SU-DHL-6 (cell line): ENCODE measurements around the gene SCYGR1.
"Not testable (repeated sequence)": the region's sequence is repeated elsewhere in the genome, so short reads cannot be mapped to it uniquely, and the experiment has no call there.

ENCODE experiments used
- H2AFZ ChIP-seq: fragments of 200-600 bp; sonication (generic); 2 replicates; pipeline ENCODE4 v1.6.1; 2014; ENCODE audit warnings: low read depth, mild to moderate bottlenecking, moderate library complexity, mixed read lengths, antibody characterized with exemption, low read length; ENCODE audit not compliant: severe bottlenecking
- H3F3A ChIP-seq: fragments of 200-600 bp; shearing (Covaris generic); 2 replicates; pipeline ENCODE4 v1.6.0; 2016; ENCODE audit warnings: antibody characterized with exemption, mild to moderate bottlenecking; ENCODE audit not compliant: insufficient read depth
- H3K27ac ChIP-seq: fragments of 200-600 bp; sonication (generic); 2 replicates; pipeline ENCODE4 v1.5.1; 2016; ENCODE audit warnings: low read depth, mild to moderate bottlenecking, low read length, moderate library complexity, mixed read lengths
- H3K27me3 ChIP-seq: fragments of 200-600 bp; sonication (generic), shearing (Covaris generic); 2 replicates; pipeline ENCODE4 v1.6.0; 2014; ENCODE audit warnings: mild to moderate bottlenecking, low read length
- H3K36me3 ChIP-seq: fragments of 200-600 bp; sonication (generic); 2 replicates; pipeline ENCODE4 v1.6.1; 2014; ENCODE audit warnings: mild to moderate bottlenecking, low read length, mixed read lengths
- H3K4me2 ChIP-seq: fragments of 300-600, 200-600 bp; shearing (Covaris generic), sonication (generic); 2 replicates; pipeline ENCODE4 v1.6.0; 2014; ENCODE audit warnings: low read length, low read depth, mild to moderate bottlenecking; ENCODE audit not compliant: poor library complexity, severe bottlenecking
- H3K4me3 ChIP-seq: fragments of 200-600 bp; sonication (generic); 2 replicates; pipeline ENCODE4 v1.5.1; 2014; ENCODE audit warnings: antibody characterized with exemption, low read length, mild to moderate bottlenecking, mixed read lengths; ENCODE audit not compliant: insufficient read depth, poor library complexity, severe bottlenecking
- H3K79me2 ChIP-seq: fragments of 200-600 bp; sonication (generic); 2 replicates; pipeline ENCODE4 v1.6.1; 2014; ENCODE audit warnings: mild to moderate bottlenecking, low read length, moderate library complexity; ENCODE audit not compliant: insufficient read depth
- H3K9ac ChIP-seq: fragments of 200-600 bp; sonication (generic); 2 replicates; pipeline ENCODE4 v1.7.0; 2014; ENCODE audit warnings: mild to moderate bottlenecking, low read length
- H3K9me2 ChIP-seq: fragments of 200-600 bp; sonication (generic); replicated peaks from 2 replicates; pipeline ENCODE4 v1.6.1; 2014; ENCODE audit warnings: low read length; ENCODE audit not compliant: insufficient read depth
- H3K9me3 ChIP-seq: fragments of 200-600 bp; sonication (generic); 2 replicates; pipeline ENCODE4 v1.6.1; 2014; ENCODE audit warnings: low read length, mixed read lengths; ENCODE audit not compliant: insufficient read depth
- H4K20me1 ChIP-seq: fragments of 200-600 bp; sonication (generic); 2 replicates; pipeline ENCODE4 v1.6.1; 2014; ENCODE audit warnings: low read depth, mild to moderate bottlenecking, antibody characterized with exemption, low read length, moderate library complexity, mixed read lengths
- CTCF ChIP-seq: fragments of 200-600 bp; sonication (generic); IDR thresholded peaks from one replicate; pipeline ENCODE4 v1.5.1; 2017; ENCODE audit warnings: antibody characterized with exemption, mild to moderate bottlenecking, low read length, moderate library complexity; ENCODE audit not compliant: insufficient read depth, poor library complexity, severe bottlenecking
- EZH2phosphoT487 ChIP-seq: fragments of 200-600 bp; sonication (generic), shearing (Covaris generic); conservative IDR thresholded peaks from 2 replicates; pipeline ENCODE4 v1.6.1; 2018; ENCODE audit warnings: mild to moderate bottlenecking, antibody characterized with exemption, low read length, moderate library complexity, mixed read lengths

The SCYGR1 gene

GRCh38 chr2:227388537-227389011 is 825 bp upstream of the SCYGR1 start:
- H3K27ac ChIP-seq, result no peak overlapping the region
- no peaks in the 10 kb centered on the region for H3K36me3 ChIP-seq
- H4K20me1 ChIP-seq, result no peaks in the 10 kb centered on the region
- no peaks in the 10 kb centered on the region for H3K79me2 ChIP-seq
- H3K9me3 ChIP-seq, result no peaks in the 10 kb centered on the region
- no peaks in the 10 kb centered on the region for H3K27me3 ChIP-seq
- no peak overlapping the region for H3K4me2 ChIP-seq
- H2AFZ ChIP-seq, result no peak overlapping the region
- H3K9ac ChIP-seq, result no peak overlapping the region
- no peak overlapping the region for H3K4me3 ChIP-seq
- TF ChIP-seq EZH2phosphoT487 (no peak), CTCF (no peak)
- no peaks in the 10 kb centered on the region for H3F3A ChIP-seq
- H3K9me2 ChIP-seq, result no peaks in the 10 kb centered on the region

DNA sequence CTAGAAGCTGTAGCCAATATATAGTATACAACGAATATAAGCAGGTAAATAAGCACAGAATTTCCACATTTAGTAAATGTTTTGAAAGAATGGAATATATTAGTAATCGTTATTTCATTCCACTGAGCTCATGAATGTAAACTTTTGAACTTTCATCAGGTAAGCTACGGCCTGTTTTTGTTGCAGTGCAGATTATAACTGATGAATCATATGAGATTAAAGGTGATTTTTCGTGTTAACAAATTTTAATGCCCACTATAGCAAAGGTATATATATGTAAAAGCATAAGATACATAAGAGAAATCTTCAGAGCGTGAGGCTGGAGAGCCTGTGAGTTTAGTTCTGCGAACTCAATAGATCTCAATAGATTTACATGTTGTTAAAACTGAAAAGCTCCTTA is 1.1 kb downstream of the SCYGR1 start:
- H4K20me1 ChIP-seq, result no peaks in the 10 kb centered on the region
- H3F3A ChIP-seq, result no peaks in the 10 kb centered on the region
- no peaks in the 10 kb centered on the region for H3K9me2 ChIP-seq
- no peak overlapping the region for H2AFZ ChIP-seq
- H3K9me3 ChIP-seq, result no peaks in the 10 kb centered on the region
- H3K79me2 ChIP-seq, result no peaks in the 10 kb centered on the region
- no peak overlapping the region for H3K4me3 ChIP-seq
- TF ChIP-seq EZH2phosphoT487 (no peak), CTCF (no peak)
- no peak overlapping the region for H3K9ac ChIP-seq
- no peak overlapping the region for H3K4me2 ChIP-seq
- H3K36me3 ChIP-seq, result no peaks in the 10 kb centered on the region
- H3K27me3 ChIP-seq, result no peaks in the 10 kb centered on the region
- H3K27ac ChIP-seq, result no peak overlapping the region

GRCh38 chr2:227383686-227384085 is 4.1 kb downstream of the SCYGR1 start:
- H3K9me3 ChIP-seq, result no peaks in the 10 kb centered on the region
- H3K9me2 ChIP-seq, result no peaks in the 10 kb centered on the region
- no peaks in the 10 kb centered on the region for H3K36me3 ChIP-seq
- H3K9ac ChIP-seq, result no peak overlapping the region
- H4K20me1 ChIP-seq, result no peaks in the 10 kb centered on the region
- H3K27ac ChIP-seq, result no peak overlapping the region
- no peaks in the 10 kb centered on the region for H3K79me2 ChIP-seq
- H3F3A ChIP-seq, result no peaks in the 10 kb centered on the region
- no peaks in the 10 kb centered on the region for H3K27me3 ChIP-seq
- H3K4me2 ChIP-seq, result no peak overlapping the region
- TF ChIP-seq CTCF, result no peak
- H2AFZ ChIP-seq, result no peak overlapping the region
- H3K4me3 ChIP-seq, result no peak overlapping the region

- not testable (repeated sequence) for H3K4me2 ChIP-seq, H3K9ac ChIP-seq, H4K20me1 ChIP-seq, H3K79me2 ChIP-seq, H3K36me3 ChIP-seq, H2AFZ ChIP-seq, H3K9me2 ChIP-seq, H3K9me3 ChIP-seq, H3K4me3 ChIP-seq, H3F3A ChIP-seq, H3K27me3 ChIP-seq, H3K27ac ChIP-seq
Observed at GRCh38 chr2:227382241-227382835, 5.4 kb downstream of the SCYGR1 start.
